AG08395 (cell line): ENCODE measurements around the gene NUDCD3.

ENCODE experiments used
- DNase-seq: peaks from one replicate; pipeline ENCODE4 v3.0.0; 2012; ENCODE audit warnings: mixed read lengths, low spot score

The NUDCD3 gene

DNA sequence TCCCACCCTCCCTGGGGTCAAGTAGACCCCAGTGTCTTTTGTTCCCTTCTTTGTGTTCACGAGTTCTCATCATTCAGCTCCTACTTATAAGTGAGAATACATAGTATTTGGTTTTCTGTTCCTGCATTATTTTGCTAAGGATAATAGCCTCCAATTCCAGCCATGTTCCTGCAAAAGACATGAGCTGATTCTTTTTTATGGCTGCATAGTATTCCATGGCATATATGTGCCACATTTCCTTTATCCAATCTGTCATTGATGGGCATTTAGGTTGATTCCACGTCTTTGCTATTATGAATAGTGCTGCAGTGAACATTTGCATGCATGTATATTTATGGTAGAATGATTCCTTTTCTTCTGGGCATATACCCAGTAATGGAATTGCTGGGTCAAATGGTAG lies 136.8 kb downstream of the NUDCD3 start:
- no peak for DNase-seq

GRCh38 chr7:44348851-44349781 lies 141.3 kb downstream of the NUDCD3 start:
- DNase-seq: no peak

DNA sequence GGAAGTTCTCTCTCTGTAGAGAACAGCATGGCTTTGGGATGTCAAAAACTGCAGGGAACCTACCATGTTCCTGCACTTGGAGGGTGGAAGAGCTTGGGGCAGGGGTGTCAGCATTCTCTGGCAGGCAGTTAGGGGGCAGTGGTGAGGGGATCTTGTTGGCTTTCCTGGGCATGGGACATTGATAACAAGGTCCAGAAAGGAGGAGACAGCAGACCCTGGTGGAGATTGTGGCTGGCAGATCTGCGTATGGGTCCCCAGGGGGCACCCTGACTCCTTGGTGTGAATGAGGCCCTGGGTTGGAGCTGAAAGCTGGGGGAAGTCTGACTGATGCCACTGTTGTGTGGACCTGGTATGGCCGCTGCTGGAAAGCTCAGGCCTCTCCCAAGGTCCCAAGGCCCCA lies 142.2 kb downstream of the NUDCD3 start:
- peak; percentile 67 for DNase-seq

DNA sequence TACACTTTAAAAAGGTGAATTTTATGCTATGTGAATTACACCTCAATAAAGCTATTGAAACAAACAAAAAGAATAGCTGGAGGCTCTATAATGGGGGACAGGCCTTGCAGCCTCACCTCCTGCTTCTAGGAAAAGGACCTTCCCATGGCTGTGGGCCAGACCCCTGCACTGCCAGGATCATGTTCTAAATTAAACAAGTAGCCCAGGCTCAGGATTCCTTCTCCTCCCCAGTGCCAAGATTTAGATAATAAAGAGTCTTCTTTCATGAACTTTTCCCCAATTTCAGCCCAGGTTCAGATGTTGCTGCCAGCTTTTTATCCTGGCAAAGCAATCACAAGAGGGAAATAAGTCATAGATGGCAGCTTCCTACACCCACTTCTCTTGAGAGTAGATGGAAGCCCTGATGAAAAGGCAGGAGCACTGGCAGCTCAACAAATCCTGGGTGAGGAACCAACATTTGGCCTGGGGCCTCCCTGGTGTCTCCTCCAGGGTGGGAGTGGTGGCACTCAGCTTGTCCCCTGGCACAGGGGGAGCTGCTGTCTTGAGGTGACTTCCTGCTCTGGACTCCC lies 142.8 kb downstream of the NUDCD3 start:
- no peak for DNase-seq

GRCh38 chr7:44346063-44346462 lies 144.4 kb downstream of the NUDCD3 start:
- no peak for DNase-seq

GRCh38 chr7:44341401-44341800 lies 149.1 kb downstream of the NUDCD3 start:
- DNase-seq: no peak

GRCh38 chr7:44338600-44338999 lies 151.9 kb downstream of the NUDCD3 start:
- DNase-seq: no peak

DNA sequence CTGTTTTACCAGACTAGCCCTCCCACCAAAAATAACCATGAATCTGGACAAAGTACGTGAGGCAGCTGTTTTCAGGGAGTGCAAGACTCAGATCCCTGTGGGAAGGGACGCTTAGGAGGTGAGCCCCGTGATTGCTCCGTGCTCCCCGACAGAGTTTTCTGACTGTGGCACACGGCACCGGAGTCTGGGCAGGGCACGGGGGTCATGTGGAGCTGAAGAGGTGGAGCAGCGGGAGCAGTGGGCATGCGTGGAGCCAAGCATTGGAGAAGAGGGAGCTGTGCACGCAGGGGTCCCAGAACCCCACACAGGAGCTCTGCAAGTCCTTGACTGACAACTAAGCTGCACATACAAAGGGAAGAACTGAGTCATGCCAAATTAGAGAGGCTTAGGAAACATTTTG lies 154.0 kb downstream of the NUDCD3 start:
- no peak for DNase-seq

DNA sequence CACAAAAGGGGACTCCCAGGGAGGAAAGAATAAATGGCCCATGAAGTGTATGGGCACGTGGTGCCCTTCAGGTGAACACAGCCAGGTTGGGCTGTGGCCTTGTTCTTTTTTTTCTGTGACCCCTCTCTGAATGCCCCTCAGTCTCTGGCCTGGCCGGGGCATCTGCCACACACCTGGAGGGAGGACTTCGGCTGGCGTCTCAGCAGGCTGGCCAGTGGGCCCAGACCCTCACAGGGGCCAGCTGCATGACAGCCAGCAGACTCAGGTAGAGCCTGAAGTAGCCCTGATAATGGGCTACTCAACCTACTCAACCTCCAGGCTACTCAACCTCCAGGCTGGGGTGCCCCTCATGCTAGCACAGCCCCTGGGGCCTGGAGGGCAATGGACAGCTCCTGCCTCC lies 155.3 kb downstream of the NUDCD3 start:
- DNase-seq: no peak

DNA sequence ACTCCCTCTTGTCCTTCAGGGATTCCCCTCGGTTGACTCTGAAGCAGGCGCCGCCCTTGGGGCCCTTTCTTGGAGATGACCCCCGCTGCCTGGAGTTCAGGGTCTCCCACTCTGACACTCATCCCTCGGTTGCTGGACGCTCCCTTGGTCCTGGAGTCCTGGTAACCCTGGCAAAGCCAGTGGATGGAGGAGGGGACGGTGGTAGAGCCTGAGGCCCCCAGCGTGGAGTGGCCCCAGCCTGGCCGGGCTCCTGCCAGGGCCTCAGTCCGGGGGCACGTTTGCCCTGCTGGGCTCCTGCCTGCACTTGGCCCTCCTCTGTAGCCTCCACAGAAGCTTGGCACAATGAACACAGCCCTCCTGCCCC lies 155.7 kb downstream of the NUDCD3 start:
- DNase-seq: no peak

DNA sequence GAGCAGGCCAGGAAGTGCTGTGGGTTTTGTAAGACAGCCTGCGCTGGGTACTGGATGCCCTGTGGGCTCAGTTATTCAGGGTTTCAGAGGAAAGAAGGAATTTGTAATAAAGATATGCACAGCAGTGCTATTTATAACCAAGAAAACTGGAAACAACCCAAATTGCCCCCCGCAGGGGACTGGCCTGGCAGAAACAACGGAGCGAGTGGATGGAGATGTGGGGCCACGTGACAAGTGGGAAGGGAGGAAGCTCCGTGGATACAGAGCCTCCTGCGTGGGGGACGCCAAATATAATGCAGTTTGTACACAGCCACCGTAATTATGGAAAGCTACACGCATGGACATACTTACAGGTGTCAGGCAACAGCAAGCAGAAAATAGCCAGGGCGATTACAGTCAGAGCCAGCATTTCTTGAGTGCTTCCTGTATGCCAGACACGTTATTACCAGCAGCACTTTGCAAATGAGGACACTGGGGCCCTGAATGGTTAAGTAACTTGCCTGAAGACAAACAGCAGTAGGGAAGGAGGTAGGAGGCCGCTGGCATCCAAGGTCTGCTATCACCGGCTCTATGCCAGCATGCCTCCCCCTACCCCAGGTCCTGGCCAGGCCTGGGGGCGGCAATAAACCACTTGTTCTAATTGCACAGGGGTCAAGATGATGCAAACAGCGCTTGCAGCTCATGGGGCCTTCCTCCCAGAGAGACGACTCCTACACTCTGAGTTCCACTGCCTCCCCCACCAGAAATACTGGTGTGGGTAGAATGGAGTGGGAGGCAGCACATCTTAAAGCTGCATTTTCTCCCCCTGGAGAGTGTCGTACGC lies 156.3 kb downstream of the NUDCD3 start:
- DNase-seq: no peak

DNA sequence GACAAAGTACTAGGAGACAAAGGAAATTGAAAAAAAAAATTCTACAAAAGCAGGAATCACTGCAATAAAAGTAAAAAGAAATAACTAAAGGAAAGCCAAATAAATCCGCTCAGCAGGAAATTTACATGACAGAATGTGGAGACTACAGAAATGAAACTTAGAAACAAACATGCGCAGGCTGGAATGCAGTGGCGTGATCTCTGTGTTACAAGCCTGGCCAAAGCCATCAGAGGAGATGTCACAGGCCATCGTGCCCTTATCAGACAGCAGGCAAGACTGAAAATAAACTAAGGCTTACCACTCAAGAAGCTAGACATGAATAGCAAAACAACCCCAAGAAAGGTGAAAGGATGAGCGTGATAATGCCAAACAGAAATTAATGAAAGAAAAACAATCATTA lies 158.8 kb downstream of the NUDCD3 start:
- no peak for DNase-seq

DNA sequence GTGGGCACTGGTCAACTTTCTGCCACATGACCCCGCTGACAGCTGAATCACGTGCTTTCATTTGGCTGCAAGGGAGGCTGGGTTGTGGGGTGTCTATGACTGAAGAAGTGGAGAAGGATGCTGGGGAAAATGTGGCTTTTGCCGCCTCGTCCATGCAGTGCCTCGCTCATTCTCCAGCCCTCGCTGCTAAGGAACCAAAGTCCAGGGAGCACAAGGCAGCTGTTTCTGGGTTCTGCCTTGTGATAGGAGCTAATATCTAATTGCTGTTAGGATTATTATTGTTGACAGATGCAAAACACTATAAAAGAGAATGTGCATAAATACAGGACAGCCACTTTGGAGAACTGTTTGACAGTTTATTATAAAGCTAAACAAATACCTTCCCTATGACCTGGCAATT lies 160.1 kb downstream of the NUDCD3 start:
- no peak for DNase-seq

DNA sequence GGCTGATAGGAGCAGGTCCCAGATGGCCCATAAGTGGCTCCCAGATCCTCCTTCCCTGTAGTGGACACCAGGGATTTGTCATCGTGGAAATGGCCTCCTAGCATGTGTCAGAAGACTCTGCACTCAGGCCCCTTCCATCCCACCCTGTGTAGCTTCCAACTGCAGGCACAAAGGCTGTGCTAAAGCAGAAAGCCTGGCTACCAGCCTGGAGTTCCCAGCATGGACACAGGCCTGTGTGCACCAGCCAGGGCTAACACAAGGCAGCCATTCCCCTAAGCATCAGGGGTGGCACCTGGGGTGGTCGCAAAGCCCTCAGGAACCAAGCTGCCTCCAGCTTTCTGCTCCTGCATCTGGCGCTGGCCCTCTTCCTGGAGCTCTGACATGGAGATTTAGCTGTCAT lies 160.6 kb downstream of the NUDCD3 start:
- no peak for DNase-seq
